Stimulated activated CD8-positive, alpha-beta memory T cell treated with anti-CD3 and anti-CD28 coated beads, Interleukin-12 subunit alpha, Interleukin-12 subunit beta, amount 100 ng/mL, for 1 hour (primary cell): Measurements from ENCODE around the gene EML1.

ENCODE experiments used
- DNase-seq: peaks from one replicate; pipeline ENCODE4 v3.0.0-alpha.2; 2020; ENCODE audit warnings: low read depth

The EML1 gene

GRCh38 chr14:99904506-99904905, 111.3 kb downstream of the EML1 start:
- DNase-seq: no peak

DNA sequence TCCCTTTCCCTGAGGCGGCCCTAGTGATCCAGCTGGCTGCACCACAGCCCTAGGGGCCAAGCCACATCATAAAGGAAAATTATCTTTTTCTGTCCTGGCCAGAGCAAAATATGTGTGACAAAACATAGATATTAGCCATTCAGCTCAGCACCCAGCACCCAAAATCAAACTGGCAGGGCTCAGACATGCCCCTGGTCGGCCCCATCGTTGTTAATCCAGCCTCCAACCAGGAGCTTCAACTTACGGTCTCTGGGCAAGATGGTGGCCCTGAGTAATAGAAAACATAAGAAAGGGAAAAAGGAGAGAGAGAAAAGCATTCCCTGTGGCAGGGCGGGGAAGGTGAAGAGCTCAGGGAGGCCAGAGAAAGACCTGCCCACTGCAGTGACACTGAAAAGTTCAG, 111.9 kb downstream of the EML1 start:
- no peak for DNase-seq

DNA sequence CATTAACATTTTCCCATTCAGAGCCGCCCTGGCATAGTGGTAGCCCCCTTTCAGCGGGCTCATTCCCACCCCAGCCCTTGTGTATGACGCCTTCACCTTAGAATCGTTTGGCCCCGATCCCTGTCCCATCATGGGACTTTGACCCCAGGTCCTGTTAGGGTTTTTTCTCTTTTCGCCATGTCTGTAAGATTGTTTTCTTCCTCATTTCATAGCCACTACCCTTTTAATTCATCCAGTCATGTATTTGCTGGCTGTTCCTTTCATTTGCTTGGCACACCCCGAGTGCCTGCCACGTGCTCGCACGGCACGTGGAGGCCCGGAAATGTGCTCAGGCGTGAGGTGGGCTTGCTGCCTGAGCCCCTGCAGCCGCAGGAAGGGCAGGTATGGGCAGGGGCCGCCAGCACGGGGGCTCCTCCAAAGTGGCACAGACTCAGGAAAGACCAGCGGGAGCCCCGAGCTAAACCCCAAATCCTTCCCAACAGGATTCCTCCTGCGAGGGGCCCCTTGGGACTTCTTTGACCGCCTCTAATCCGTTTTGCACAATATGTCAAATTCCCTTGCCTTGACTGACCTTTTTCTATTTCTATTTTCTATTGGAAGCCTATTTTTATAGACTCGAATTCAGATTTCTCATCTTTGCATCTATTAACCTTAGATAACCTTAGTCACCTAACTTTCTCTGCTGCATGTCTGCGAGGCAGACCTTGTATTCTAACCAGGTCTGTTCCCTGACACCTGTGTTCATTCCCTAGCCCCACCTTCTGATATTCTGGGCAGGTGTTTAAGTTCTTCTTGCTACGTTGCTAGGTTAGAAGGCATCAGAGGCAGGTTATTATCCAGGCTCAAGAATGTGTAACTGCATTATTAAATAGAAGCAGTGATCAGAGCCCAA, 114.8 kb downstream of the EML1 start:
- DNase-seq: no peak

GRCh38 chr14:99908653-99909250, 115.5 kb downstream of the EML1 start:
- DNase-seq: no peak

DNA sequence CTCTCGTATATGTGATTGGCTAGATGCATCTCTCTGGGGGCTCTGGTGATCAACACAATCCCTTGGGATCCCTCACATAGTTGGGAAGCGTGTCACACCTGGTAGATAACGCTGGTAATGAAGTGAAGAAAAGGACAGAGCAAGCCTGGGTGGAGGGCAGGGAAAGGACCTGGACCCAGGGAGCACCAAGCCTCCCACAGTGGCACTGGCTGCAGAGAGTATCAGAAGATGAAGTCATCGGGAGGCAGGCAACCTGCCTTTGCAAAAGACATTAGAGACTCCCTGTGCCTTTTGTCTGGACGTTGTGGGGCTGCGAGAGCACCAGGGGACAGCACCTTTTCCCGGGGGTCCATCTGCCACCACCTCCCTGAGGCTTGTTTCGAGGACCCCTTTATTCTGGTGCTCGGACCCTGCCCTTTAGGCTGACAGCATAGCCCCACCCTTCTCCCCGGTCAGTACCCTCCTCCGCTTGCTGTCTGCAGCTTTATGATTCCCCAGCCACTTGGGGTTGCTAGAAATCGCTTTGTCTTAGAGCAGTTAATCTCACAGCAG, 116.4 kb downstream of the EML1 start:
- DNase-seq: no peak

DNA sequence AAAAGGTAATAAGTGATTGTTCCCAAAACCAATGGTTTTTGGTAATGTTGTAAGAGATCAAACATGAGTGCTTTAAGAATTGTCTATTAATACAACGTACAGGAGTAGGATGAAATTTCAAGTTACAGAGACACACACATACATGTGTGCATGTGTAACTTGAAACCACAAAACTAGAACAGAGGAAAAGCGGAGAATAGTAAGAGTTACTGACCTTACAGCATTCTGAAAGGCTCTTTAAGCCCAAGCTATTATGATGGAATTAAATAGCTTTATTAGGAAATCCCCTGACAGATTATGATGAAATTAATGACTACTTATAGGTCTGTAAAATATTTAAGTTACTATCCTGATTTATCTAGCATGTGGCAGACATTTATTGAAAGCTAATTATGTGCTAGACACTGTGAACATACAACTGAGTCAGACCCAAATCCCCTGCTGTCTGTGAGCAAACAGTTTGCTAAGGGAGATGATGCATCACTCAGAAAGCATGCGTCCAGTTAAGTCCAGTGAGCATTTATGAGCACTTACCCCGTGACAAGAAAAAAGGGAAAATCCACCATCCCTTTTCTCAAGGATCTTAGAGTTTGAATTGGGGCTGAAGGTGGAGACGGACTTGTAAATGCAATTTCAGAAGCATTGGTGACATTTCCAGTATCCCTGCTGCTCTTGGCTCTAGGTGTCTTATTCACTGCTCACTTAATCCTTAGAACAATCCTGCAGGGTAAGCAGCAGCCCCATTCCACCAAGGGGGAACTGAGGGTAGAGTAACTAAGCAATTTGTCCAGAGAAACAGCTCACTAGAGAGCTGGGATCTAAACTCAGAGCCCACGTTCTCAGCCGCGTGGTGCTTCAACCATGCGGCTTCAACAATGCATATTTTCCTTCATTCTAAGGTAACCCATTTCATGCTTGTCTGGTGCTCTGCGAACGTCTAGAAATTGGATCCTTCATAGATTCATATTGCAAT, 117.4 kb downstream of the EML1 start:
- no peak for DNase-seq

DNA sequence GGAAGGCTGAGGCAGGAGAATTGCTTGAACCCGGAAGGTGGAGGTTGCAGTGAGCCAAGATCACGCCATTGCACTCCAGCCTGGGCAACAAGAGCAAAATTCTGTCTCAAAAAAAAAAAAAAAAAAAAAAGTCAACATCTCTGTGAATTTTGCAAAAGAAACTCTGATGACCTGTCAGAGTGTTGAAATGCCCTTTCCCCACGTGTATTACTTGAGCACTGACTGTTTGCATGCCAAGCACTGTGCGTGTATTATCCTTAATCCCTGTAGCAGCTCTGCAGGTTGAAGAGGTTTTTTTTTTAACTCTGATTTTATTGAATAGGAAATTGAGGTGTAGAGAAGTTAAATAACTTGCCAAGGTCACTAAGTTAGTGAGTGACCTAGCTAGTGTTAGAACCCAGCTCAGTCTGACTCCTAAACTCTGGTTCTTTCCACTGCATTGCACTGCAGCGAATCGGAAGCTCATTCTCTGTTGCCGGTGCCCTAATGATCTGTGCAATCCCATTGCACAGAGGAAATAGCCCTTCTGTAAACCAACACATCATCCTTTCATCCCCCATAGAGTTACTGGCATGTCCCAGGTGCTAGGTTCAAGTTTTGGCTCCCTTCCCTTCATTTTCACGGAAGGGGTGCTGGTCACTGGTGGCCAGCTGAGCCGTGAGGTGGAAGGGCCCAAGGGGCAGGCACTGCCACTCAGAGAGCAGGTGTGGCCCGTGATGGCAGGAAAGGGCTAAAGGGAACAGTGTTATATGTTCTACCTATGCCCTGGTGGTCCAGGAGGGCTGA, 122.3 kb downstream of the EML1 start:
- no peak for DNase-seq

DNA sequence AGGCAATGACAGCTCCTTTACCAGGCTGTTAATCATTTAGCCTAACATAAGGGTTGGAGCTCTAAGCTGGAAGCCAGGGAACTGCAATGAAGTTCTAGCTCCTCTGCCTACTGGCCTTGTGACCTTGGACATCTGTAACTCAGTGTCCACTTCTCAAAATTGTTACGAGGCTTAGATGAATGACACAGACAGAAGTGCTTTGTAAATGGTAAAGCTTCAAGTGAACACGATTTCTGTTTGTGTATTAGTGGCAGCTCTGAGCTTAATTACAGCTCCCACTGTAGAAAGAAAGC, 122.8 kb downstream of the EML1 start:
- DNase-seq: no peak

DNA sequence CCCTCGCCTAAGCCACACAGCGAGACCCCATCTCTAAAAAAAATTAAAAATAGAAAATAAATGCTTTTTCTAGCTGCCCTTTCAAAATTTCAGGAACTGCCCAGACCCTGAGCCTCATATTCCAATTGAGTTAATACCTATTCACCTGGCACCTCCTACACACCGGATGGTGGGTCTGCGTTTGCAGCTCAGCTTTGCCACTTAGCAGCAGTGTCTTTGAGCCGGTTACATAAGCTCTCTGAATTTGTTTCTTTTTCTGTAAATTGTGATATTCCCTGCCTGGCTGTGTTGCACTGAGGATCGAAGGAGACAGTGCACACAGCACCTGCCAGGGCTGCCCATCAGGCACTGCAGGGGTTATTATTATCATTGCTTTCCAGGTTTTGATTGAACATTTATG, 125.6 kb downstream of the EML1 start:
- DNase-seq: no peak

- DNase-seq: no peak
Observed at GRCh38 chr14:99921425-99921824, 128.2 kb downstream of the EML1 start.

DNA sequence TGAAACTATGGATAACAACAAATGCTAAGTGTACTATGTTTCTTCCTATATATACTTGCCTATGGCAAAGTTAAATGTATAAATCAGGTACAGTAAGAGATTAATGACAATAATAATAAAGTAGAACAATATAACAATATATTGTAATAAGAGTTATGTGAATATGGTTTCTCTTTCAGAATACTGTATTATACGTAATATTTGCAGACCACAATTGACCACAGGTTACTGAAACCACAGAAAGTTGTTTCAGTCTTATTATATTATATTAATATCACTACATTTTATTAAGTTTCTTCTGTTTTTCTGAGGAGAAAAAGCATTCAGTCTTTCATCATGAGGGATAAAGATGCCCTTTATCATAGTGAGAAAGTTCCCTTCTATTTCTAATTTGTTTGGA, 131.2 kb downstream of the EML1 start:
- DNase-seq: no peak

DNA sequence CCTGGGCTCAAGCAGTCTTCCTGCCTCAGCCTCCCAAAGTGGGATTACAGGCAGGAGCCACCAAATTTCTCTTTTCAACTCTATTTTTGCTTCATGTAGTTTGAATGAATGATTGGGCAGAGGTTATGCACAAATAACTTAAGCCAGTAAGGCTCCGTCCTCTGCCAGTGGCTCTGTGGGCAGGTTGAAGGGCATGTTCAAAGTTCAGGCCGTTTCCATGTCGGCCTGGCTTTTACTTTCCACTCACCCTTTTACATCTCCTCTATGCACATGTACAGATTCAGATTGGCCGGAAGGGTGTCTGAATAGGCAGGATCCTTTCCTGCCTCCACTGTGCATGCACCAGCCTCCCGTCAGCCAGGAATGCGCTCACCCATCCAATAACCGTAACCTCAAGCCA, 132.3 kb downstream of the EML1 start:
- no peak for DNase-seq

- DNase-seq: no peak
Observed at GRCh38 chr14:99928963-99929362, 135.8 kb downstream of the EML1 start.

- DNase-seq: no peak
Observed at GRCh38 chr14:99929601-99930000, 136.4 kb downstream of the EML1 start.

GRCh38 chr14:99930420-99931274, 137.4 kb downstream of the EML1 start:
- DNase-seq: no peak

DNA sequence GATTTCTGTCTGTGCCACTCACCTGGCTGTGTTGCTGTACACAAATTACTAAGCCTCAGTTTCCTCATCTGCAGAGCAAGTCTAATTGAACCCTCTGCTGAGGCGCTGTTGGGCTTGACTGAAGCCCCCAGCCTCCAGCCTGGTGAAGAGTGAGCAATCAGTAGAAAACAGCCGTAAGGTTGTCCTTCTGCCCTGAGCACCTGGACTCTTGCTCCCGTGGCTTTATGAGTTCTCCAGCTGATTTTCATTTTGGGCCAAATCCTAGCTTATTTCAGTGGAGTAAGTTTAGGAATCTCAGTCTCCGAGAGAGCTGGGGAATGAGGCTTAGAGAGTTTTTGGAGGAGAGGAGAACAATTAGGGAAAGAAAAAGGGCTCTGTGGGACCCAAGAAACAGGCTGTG, 138.1 kb downstream of the EML1 start:
- DNase-seq: no peak

- no peak for DNase-seq
Observed at GRCh38 chr14:99936056-99936455, 142.8 kb downstream of the EML1 start.

DNA sequence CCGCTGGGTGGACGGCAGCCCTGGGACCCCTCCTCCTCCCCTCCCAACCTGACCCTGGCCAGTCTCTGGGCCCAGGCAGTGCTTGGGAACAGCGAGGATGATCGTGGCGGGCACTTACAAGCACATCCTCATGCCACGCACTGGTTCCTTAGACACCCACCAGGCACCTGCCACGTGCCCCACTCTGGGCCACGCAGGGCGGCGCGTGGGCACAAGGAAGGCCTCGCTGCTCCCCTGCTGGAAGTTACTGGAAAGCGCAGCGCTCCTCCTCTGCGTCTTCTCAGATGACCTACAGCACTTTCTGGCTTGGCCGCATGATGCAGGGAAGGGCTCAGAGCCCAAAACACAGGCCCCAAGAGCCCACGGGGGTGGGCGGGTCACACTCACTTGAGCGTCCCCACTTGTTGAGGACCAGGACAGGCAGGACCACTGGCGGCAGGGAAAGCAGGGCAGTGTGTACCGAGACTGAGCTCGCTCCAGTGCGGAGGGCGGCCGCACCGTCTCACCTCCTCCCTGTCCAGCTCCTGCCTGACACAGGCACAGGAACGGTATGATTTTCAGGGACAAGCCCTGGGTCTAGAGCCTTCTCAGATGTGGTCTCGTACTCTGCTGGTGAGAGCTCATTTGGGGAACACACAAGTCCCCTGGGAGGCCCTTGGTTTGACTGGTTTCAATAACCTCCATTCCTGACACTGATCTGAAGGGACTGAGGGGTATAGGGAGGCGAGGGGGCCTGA, 143.7 kb downstream of the EML1 start:
- no peak for DNase-seq

DNA sequence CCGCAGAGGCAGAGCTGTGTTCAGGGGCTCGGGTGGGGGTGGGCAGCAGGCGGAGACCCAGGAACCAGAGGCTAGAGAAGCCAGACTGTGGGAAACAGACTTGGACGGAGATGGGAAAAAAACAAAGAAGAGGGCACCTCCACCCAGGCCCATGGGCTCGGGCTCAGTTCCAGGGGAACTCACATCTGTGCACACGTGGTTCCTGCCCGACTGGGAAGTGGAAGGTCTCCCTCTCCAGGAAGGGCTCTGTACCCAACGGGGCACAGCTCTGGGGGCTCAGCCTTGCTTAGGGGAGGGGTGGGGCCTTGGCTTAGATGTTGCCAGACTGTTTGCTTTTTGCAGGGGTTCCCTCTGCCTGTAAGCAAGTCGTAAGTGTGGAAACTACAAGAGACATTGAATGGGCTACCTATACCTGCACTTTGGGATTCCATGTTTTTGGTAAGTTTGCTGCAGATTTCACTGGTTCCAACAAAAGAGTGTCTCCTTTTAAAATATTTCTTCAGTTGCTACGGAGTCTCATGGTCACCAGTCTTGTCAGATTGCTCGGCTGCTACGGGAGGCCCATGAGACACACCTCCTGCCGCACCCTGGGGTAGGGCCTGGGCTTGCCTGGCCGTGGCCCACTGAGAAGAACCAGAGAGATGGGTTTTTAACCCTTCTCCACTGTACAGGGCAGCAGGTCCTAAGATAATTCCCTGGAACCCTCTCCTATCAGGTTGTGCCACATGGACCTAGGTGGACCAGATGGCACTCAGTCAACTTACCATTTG, 144.4 kb downstream of the EML1 start:
- DNase-seq: no peak
